Activated CD8-positive, alpha-beta memory T cell treated with anti-CD3 and anti-CD28 coated beads, Interleukin-2, amount 10 ng/mL, durations not matched to agents 7 days and 5 days (primary cell): ENCODE measurements around the gene FARP1. TPM values are rescaled to one million over a fixed set of nuclear protein-coding genes. Genes with fewer than 3 reads are reported as not detected.

Source experiments
- ATAC-seq: fragments of 150-1000 bp; cut with Tn5 transposase; one replicate; pipeline ENCODE4 v1.10.0; 2021; ENCODE audit warnings: moderate library complexity
- CTCF ChIA-PET: fragments of 350-600 bp; sonication (Branson Sonifier 250); formaldehyde crosslinking; loops from one replicate; lab custom pipeline; 2021; ENCODE audit warnings: antibody characterized with exemption; lab: Charles Lee
- DNase-seq: peaks from one replicate; pipeline ENCODE4 v3.0.0-alpha.2; 2020
- H3K27ac Mint-ChIP-seq: one replicate; pipeline ENCODE4 v1.8.0; 2021; ENCODE audit warnings: mild to moderate bottlenecking, mixed read lengths
- H3K27me3 Mint-ChIP-seq: one replicate; pipeline ENCODE4 v1.8.0; 2021; ENCODE audit warnings: mixed read lengths
- H3K36me3 Mint-ChIP-seq: one replicate; pipeline ENCODE4 v1.8.0; 2021; ENCODE audit warnings: mild to moderate bottlenecking, mixed read lengths
- H3K4me1 Mint-ChIP-seq: one replicate; pipeline ENCODE4 v1.8.0; 2021; ENCODE audit warnings: mixed read lengths
- H3K4me3 Mint-ChIP-seq: one replicate; pipeline ENCODE4 v1.8.0; 2021; ENCODE audit warnings: mild to moderate bottlenecking, moderate library complexity, mixed read lengths
- H3K9me3 Mint-ChIP-seq: one replicate; pipeline ENCODE4 v1.8.0; 2022; ENCODE audit warnings: low read depth, mixed read lengths
- total RNA-seq, 2 experiments: library from RNA; stranded (reverse); gene quantifications; one replicate each; pipeline ENCODE4 v1.2.3, GENCODE V29; 2021

Gene FARP1
- total RNA-seq, 2 experiments from 2014 or later, result 0.44 to 0.87 TPM

DNA sequence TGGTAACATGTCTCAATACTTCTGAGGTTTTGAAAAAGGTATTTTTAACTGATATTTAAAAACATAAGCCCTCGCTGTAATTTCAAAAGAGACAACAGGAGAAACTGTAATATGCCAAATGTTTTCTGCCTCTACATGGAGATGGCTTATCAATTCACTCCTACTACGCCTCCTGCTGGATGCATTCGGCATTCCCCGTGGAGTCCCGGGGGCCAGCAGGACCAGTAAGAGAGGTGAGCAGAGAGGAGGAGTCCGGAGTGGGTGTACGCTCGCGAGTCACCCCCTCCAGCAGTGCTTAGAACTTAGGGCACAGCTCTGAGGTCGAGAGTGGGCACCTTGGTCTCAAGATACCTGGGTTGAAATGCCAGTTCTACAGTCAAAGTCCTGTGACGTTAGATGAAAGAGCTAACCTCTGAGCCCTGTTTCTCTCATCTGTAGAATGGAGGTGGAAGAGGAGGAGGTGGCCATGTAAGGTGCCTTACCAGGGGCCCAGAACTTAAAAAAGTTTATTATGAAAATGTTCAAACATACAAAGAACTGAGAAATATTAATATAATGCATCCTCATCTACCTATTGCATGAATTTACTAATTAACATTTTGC, 323.8 kb downstream of the FARP1 start:
- H3K9me3 Mint-ChIP-seq, result no peaks in the 10 kb centered on the region
- no peak for DNase-seq
- peaks cover 16% of the 10 kb centered on the region for H3K4me1 Mint-ChIP-seq
- CTCF ChIA-PET, result interaction anchor here (1.0 to 3.1 kb wide), 5 partner anchors 10 to 187 kb away, joined by 3 to 12 read pairs (median 5); no protein-coding TSS in a partner anchor
- H3K4me3 Mint-ChIP-seq, result no peak overlapping the region
- H3K27ac Mint-ChIP-seq, result no peak overlapping the region
- peaks cover 43% of the 10 kb centered on the region for H3K36me3 Mint-ChIP-seq
- ATAC-seq, result peak; percentile 61
- H3K27me3 Mint-ChIP-seq, result no peaks in the 10 kb centered on the region

DNA sequence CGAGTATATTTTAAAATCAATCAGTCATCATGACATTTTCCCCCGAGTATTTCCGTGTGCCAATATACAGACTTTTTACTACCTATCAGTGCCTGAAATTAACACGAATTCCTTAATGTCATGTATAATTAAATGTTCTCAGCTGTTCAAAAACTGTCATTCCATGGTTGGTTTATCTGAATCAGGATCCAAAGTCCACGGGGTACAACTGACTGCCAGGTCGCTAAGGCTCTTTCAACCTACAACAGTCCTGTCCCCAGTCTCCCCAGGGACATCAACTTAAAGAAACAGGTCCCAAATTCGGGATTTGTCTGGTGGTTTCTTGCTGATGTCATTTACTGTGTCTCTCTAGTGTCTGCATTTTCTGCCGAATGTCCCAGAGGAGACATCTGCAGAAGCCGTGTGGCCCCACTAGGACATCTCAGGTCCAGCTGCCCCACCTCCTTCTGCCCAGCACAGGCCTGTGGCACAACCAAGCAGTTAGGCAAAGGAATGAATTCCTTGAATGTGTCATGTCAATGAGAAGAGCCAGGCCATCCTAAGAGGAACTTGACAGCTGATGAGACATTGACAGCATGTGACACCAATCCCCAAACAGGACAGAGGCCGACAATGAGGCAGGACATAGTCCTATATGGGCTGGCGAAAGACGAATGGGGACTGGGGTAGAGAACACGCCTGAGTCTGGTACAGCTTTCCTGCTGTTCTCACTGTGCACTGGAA, 324.5 kb downstream of the FARP1 start:
- ATAC-seq (no peak), DNase-seq (no peak)
- peaks cover 45% of the 10 kb centered on the region for H3K36me3 Mint-ChIP-seq
- H3K4me1 Mint-ChIP-seq, result peaks cover 20% of the 10 kb centered on the region
- no peaks in the 10 kb centered on the region for H3K9me3 Mint-ChIP-seq
- CTCF ChIA-PET, result interaction anchor here (1.0 to 3.1 kb wide), 5 partner anchors 9 to 186 kb away, joined by 3 to 12 read pairs (median 5); no protein-coding TSS in a partner anchor
- H3K27ac Mint-ChIP-seq, result no peak overlapping the region
- no peaks in the 10 kb centered on the region for H3K27me3 Mint-ChIP-seq
- no peak overlapping the region for H3K4me3 Mint-ChIP-seq

DNA sequence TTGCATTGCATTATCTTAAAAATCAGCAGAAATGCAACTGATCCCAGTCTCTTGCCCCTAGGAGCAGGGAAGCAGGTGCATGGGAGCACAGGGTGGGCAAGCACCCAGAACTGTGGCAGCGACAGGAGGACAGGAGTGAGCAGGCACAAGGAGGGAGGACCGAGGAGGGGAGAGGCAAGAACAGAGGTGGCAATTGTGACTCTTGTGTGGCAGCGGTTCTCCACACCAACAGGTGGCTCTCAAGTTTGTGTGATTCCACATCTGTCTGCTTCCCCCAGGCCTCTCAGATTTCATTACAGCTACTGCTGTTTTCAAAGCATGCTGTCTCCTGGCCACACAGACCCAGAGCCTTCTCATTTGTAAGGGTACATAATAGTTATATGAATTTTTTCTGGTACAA, 325.5 kb downstream of the FARP1 start:
- Mint-ChIP-seq H3K9me3 (no peaks in the 10 kb centered on the region), H3K4me3 (no peak overlapping the region), H3K27ac (no peak overlapping the region), H3K4me1 (peaks cover 27% of the 10 kb centered on the region), H3K27me3 (no peaks in the 10 kb centered on the region), H3K36me3 (peaks cover 46% of the 10 kb centered on the region)
- DNase-seq (no peak), ATAC-seq (no peak)
- CTCF ChIA-PET, result interaction anchor here (0.6 to 0.7 kb wide), 2 partner anchors 185 to 240 kb away, joined by 3 to 5 read pairs; no protein-coding TSS in a partner anchor

DNA sequence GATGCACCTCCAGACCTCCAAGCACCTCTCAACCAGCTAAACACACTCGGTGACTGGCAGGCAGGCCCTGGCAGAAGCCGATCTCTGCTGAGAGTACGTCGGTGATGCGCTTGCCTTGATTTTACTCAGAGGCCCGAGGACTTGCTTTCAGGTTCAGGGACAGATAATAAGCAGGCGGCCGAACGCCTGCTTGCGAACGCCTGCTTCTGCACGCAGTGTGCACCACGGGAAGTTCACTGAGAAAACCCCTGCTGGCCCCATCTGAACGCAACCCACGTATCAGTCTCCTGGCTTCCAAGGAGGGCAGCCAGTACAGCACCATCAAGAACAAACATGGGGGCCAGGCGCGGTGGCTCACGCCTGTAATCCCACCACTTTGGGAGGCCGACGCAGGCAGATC, 326.0 kb downstream of the FARP1 start:
- no peak overlapping the region for H3K4me3 Mint-ChIP-seq
- CTCF ChIA-PET, result interaction anchor here (0.7 kb wide), 1 partner anchor 184 kb away, joined by 5 read pairs; no protein-coding TSS in a partner anchor
- ATAC-seq, result no peak
- H3K27me3 Mint-ChIP-seq, result no peaks in the 10 kb centered on the region
- DNase-seq, result no peak
- peaks cover under 1% of the 10 kb centered on the region for H3K9me3 Mint-ChIP-seq
- peaks cover 28% of the 10 kb centered on the region for H3K4me1 Mint-ChIP-seq
- H3K27ac Mint-ChIP-seq, result peak overlapping the region; percentile 9
- peaks cover 47% of the 10 kb centered on the region for H3K36me3 Mint-ChIP-seq

DNA sequence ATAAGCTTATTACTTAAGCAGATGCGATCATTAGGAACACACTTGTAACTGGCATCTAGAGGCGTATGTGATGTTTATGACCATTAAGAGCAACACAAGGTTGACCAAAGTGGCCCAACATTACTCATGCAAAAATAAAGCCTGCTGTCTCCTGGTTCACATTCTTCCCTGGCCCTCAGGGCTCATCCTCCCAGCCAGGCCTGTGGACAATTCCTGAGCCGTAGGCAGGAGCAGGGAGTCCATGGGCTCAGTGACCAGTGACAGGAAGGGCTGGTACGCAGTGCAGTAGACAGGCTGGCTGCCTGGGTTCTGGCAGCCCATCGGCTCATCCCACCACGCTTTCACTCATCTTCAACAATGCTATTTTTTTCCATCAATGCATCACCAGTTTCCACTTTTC, 328.0 kb downstream of the FARP1 start:
- DNase-seq (no peak), ATAC-seq (no peak)
- Mint-ChIP-seq H3K27ac (no peak overlapping the region), H3K4me1 (peaks cover 32% of the 10 kb centered on the region), H3K9me3 (peaks cover 2% of the 10 kb centered on the region), H3K4me3 (no peak overlapping the region), H3K36me3 (peaks cover 52% of the 10 kb centered on the region), H3K27me3 (no peaks in the 10 kb centered on the region)
- CTCF ChIA-PET, result interaction anchor here (1.5 kb wide), 1 partner anchor 136 kb away, joined by 3 read pairs; no protein-coding TSS in a partner anchor

DNA sequence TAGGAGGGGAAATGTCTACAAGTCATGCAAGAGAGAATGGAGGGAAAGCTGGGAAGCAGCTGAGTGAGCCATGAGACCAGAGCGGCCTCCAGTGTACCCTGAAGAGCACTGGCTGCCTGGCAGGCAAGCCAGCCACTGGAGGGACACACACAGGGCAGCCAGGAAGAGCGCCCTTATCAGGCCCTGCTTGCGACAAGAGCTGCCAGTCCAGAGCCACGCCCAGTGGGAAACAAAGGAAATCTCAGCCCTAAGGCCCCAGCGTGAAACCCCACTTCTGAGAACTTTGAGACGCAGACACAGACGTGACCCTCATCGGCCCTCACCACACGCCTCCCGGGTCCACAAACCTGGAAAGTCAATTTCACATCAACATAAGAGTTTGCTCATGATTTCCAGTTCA, 329.0 kb downstream of the FARP1 start:
- CTCF ChIA-PET, result interaction anchor here (0.8 to 1.5 kb wide), 3 partner anchors 27 to 135 kb away, joined by 3 to 5 read pairs (median 4); no protein-coding TSS in a partner anchor
- ATAC-seq, result no peak
- peaks cover 39% of the 10 kb centered on the region for H3K4me1 Mint-ChIP-seq

DNA sequence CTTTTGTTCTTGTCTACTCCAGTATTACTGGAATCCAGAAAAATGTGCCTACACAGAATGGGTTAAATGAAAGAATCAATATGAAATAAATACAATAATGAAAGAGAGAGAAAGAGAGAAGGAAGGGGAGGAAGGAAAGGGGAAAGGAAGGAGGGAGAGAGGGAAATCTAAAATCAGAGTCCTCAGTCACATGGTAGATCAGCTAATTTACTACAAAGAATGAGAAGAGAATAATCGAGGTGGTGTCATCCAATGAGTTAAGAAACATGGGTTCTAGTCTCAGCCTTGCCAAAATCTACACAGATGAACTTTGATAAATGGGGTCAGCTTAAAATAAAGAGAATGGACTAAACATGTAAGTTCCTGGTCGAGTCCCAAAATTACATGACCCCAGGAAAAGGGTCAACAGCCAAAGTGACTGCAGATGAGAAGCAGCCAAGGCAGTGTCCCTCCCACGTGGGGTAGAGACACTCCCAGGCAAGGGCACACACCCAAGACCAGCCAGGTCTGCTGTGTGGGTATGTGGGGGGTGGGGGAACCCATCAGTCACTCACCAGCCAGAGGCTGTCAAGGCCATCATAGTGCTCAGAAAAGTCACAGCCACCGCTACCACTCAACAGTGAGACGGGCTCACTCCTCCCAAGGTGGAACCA, 330.4 kb downstream of the FARP1 start:
- peak overlapping the region; percentile 72 for H3K27ac Mint-ChIP-seq
- DNase-seq (no peak), ATAC-seq (no peak)
- peaks cover 56% of the 10 kb centered on the region for H3K36me3 Mint-ChIP-seq
- peaks cover 51% of the 10 kb centered on the region for H3K4me1 Mint-ChIP-seq
- no peaks in the 10 kb centered on the region for H3K27me3 Mint-ChIP-seq
- no peak overlapping the region for H3K4me3 Mint-ChIP-seq
- CTCF ChIA-PET, result interaction anchor here (1.4 to 1.5 kb wide), 3 partner anchors 15 to 28 kb away, joined by 3 to 5 read pairs (median 3); no protein-coding TSS in a partner anchor
- peaks cover 2% of the 10 kb centered on the region for H3K9me3 Mint-ChIP-seq

More for the DNA sequence above, 329.0 kb downstream of the FARP1 start:
- H3K27me3 Mint-ChIP-seq, result no peaks in the 10 kb centered on the region
- peaks cover 2% of the 10 kb centered on the region for H3K9me3 Mint-ChIP-seq
- DNase-seq, result no peak
- H3K4me3 Mint-ChIP-seq, result no peak overlapping the region
- H3K27ac Mint-ChIP-seq, result no peak overlapping the region
- H3K36me3 Mint-ChIP-seq, result peaks cover 48% of the 10 kb centered on the region

DNA sequence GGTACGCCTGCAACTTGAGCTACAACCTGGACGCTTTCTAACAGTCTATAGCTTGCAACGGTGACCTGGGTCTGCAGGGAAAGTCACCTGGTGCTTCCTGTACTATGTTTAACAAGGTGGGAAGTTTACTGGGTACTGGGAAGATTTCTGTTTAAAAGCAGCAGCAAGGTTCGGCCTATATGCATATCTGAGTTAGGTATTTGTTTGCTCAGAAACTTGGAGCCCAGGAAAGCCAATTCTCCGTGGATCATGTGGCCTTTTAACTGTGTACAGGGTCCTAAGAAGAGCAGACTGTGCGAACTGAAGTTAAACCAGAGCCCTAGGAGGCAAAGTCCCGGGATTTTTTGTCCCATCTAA, 330.9 kb downstream of the FARP1 start:
- DNase-seq (no peak), ATAC-seq (no peak)
- no peak overlapping the region for H3K27ac Mint-ChIP-seq
- CTCF ChIA-PET, result interaction anchor here (1.4 to 1.5 kb wide), 2 partner anchors 15 to 28 kb away, joined by 3 read pairs; no protein-coding TSS in a partner anchor
- no peak overlapping the region for H3K4me3 Mint-ChIP-seq
- no peaks in the 10 kb centered on the region for H3K27me3 Mint-ChIP-seq
- peaks cover 2% of the 10 kb centered on the region for H3K9me3 Mint-ChIP-seq
- peaks cover 56% of the 10 kb centered on the region for H3K4me1 Mint-ChIP-seq
- peaks cover 53% of the 10 kb centered on the region for H3K36me3 Mint-ChIP-seq

DNA sequence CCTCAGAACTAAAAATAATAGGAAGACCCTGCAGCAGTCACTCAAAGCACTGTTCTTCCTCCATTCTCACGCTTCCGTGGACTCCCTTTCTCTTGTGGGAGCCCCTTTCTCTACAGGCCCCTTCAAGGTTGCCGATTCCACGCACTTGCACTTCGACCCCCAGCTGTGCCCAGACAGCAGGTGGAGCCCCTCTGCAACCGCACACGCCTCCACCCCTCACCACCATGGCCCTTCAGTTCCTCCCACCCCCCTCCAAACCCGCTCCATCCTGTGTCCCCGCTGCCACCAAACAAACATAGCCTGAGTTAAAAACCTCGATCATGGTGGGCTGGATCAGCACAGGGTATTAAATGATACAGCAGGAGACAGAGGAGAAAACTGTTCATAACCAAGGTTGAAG, 331.4 kb downstream of the FARP1 start:
- ATAC-seq, result no peak
- H3K4me3 Mint-ChIP-seq, result no peak overlapping the region
- H3K4me1 Mint-ChIP-seq, result peaks cover 60% of the 10 kb centered on the region
- H3K27me3 Mint-ChIP-seq, result no peaks in the 10 kb centered on the region
- H3K36me3 Mint-ChIP-seq, result peaks cover 52% of the 10 kb centered on the region
- H3K9me3 Mint-ChIP-seq, result peaks cover 2% of the 10 kb centered on the region
- H3K27ac Mint-ChIP-seq, result no peak overlapping the region
- no peak for DNase-seq
- CTCF ChIA-PET, result interaction anchor here (1.4 to 1.5 kb wide), 2 partner anchors 14 to 29 kb away, joined by 3 read pairs; no protein-coding TSS in a partner anchor

DNA sequence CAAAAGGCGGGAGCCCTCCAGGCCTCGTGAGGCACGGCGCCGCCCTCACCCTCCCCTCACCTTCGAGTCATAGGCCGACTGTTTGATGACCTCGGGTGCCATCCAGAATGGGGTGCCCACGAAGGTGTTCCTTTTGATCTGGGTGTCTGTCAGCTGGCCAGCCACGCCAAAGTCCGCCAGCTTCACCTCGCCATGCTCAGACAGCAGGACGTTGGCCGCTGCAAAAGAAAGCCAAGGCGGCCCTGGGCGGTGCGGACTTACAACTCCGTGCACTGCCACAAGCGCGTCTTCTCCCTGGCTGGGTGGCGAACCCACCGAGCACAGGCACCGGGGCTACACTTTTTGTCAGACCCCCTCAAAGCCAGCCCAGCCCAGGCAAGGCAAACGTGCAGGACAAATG, 331.9 kb downstream of the FARP1 start:
- H3K9me3 Mint-ChIP-seq, result peaks cover 2% of the 10 kb centered on the region
- ATAC-seq (no peak), DNase-seq (no peak)
- peaks cover 64% of the 10 kb centered on the region for H3K4me1 Mint-ChIP-seq
- no peak overlapping the region for H3K4me3 Mint-ChIP-seq
- H3K27me3 Mint-ChIP-seq, result no peaks in the 10 kb centered on the region
- CTCF ChIA-PET, result interaction anchor here (1.4 kb wide), 1 partner anchor 29 kb away, joined by 3 read pairs; no protein-coding TSS in a partner anchor
- no peak overlapping the region for H3K27ac Mint-ChIP-seq
- peaks cover 52% of the 10 kb centered on the region for H3K36me3 Mint-ChIP-seq

DNA sequence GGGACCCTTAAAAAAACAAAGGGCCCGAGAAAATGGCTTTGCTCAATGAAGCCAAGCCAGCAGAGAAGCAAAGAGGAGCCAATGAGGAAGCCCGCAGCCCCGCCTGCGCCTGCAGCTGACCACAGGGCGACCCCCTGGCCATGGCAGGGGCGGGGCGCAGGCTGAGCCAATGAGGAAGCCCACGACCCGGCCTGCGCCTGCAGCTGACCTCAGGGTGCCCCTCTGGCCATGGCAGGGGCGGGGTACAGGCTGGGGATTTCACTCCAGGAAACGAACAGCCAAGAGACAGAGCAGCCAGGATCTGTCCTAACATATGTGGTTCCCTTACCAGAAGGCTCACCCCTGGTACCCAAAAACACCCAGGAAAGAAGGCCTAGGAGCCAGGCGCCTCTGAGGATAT, 332.6 kb downstream of the FARP1 start:
- H3K9me3 Mint-ChIP-seq, result peaks cover 2% of the 10 kb centered on the region
- peaks cover 64% of the 10 kb centered on the region for H3K4me1 Mint-ChIP-seq
- CTCF ChIA-PET, result interaction anchor here (0.6 to 1.6 kb wide), 3 partner anchors 9 to 137 kb away, joined by 3 to 5 read pairs (median 3); no protein-coding TSS in a partner anchor
- H3K27ac Mint-ChIP-seq, result no peak overlapping the region
- no peak overlapping the region for H3K4me3 Mint-ChIP-seq
- DNase-seq (no peak), ATAC-seq (no peak)
- peaks cover 52% of the 10 kb centered on the region for H3K36me3 Mint-ChIP-seq
- no peaks in the 10 kb centered on the region for H3K27me3 Mint-ChIP-seq

DNA sequence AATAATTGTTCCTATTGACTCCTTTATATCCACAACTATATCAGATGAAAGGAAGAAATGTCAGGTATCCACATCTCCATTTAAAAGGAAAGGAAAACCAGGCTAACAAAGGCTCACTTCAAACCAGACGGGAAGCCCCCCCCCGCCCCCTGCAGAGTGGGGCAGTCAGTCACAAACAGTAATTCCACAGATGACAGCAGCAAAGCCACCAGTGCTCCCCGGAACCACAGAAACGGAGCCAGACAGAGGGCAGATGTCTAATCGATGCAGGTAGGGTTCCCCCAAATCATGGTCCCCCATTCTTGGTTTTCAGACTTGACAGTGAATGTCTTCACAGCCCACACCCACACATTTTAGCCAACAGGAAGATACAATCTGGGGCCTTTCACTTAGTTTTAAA, 333.2 kb downstream of the FARP1 start:
- H3K27me3 Mint-ChIP-seq, result no peaks in the 10 kb centered on the region
- H3K4me1 Mint-ChIP-seq, result peaks cover 68% of the 10 kb centered on the region
- ATAC-seq (peak; percentile 48), DNase-seq (peak; percentile 85)
- CTCF ChIA-PET, result interaction anchor here (0.6 to 1.6 kb wide), 6 partner anchors 9 to 177 kb away, joined by 3 to 5 read pairs (median 4); no protein-coding TSS in a partner anchor
- peaks cover 2% of the 10 kb centered on the region for H3K9me3 Mint-ChIP-seq
- peak overlapping the region; percentile 61 for H3K27ac Mint-ChIP-seq
- H3K4me3 Mint-ChIP-seq, result peak overlapping the region; percentile 51
- peaks cover 53% of the 10 kb centered on the region for H3K36me3 Mint-ChIP-seq

DNA sequence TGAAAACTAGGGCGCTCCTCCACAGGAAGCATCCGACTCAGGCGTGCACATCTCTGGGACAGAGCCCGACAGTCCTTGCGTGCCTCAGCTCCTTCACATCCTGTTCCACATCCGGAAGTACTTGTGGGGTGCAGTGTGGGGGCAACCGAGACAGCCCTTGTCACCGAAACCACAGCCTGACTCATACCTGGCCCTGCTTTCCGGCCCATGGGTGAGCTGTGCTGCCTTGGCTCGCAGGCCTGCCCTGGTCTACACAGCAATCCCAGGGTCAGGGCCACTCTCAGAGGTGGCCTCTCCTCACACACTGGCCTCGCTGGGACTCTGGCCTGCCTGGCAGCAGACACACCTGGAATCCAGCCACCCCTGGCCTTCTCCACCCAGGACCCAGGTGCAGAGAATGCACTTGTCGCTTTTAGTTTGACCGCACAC, 333.7 kb downstream of the FARP1 start:
- peaks cover 2% of the 10 kb centered on the region for H3K9me3 Mint-ChIP-seq
- peaks cover 71% of the 10 kb centered on the region for H3K4me1 Mint-ChIP-seq
- ATAC-seq, result peak; percentile 87
- CTCF ChIA-PET, result interaction anchor here (0.6 to 1.6 kb wide), 6 partner anchors 10 to 177 kb away, joined by 3 to 5 read pairs (median 4); no protein-coding TSS in a partner anchor
- H3K36me3 Mint-ChIP-seq, result peaks cover 51% of the 10 kb centered on the region
- H3K4me3 Mint-ChIP-seq, result peak overlapping the region; percentile 51
- H3K27ac Mint-ChIP-seq, result peak overlapping the region; percentile 61
- no peaks in the 10 kb centered on the region for H3K27me3 Mint-ChIP-seq
- DNase-seq, result peak; percentile 97
